Measurements from ENCODE around the gene NKD2. TPM values are rescaled to one million over a fixed set of nuclear protein-coding genes. Genes with fewer than 3 reads are reported as not detected.

The NKD2 gene
- total and polyA plus RNA-seq, 12 donors: 0.22 to 32.8 (median 10.8) TPM

DNA sequence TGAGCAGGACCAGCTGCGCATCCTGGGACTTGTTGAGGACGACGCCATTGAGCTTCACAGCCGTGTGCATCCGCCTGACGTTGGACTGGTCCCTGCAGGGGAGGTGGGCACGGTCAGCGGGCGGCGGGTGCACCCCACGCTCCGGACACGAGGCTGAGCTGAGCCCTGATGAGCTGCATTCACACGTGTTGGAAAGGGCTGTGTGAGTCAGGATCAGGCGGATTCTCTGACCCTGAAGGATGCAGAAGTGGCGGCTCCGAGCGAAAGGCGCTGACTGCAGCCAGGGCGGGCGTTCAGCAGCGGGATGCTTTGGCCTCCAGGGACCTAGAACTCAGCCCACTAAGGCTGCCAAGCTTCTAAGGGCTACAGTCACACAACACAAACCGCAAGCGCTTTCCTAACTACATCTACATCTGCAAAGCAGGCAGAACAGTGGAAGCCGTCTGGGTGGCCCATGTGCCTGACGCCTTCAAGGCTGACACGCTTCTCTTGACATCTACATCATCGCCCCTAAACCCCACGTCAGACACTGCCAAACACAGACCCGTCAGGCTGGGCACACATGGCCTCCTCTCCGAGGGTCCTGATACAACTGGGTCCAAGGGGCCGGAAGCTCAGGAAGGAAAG, 44.9 kb downstream of the NKD2 start:
- WGBS, 4 donors: 91 to 95% (median 93%) methylated on average over 18 to 32 of the region's 32 CpGs
- intact Hi-C loops (cut with DNase I): no loop called here

DNA sequence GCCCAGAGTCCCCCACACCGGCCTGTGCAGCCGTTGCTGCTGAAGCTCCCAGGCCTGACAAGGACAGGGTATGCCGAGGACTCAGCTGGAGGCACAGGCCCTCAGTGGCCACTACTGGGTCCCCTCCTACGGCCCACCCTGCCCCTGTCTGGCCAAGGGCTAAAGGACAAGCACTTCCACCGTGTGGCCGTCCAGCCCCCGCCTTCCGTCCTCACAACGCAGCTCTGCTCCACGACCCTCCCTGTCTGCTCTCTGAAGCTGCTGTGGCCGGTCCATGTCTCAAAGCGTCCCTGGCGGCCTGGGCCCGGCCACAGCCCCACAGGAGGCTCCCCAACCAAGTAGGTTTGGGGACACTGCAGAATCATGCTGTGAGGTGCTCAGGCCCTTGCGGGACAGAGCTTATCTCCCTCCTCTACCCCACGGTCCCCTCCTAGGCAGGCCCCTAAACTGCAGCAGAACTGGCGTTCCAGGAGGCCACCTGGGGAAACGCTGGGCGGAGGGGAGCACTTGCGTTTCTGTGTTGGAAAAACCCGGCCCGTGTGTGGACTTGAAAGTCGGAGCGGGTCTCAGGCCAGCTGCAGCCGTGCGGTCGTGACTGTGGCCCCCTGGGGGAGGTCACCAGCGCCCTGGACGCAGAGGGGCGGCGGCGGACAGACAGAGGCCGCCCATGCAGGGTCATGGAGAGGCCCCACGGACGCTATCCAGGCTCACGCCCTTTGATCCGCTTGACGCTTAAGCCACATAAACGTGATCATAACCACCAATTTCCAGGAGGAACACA, 45.6 kb downstream of the NKD2 start:
- DNase-seq: no peak
- Histone ChIP-seq H3K36me3 (replicated peaks in 1 of 2) (peaks cover 0 to 33% of the 10 kb centered on the region in 2 donors), H3K27ac (no peak overlapping the region), H3K9me3 (replicated peaks in 1 of 3) (no peaks in the 10 kb centered on the region), H3K4me3 (no peak overlapping the region), H3K4me1 (replicated peaks in 1 of 2) (no peaks in the 10 kb centered on the region), H3K27me3 (no peaks in the 10 kb centered on the region)
- TF ChIP-seq, protein P1, sequence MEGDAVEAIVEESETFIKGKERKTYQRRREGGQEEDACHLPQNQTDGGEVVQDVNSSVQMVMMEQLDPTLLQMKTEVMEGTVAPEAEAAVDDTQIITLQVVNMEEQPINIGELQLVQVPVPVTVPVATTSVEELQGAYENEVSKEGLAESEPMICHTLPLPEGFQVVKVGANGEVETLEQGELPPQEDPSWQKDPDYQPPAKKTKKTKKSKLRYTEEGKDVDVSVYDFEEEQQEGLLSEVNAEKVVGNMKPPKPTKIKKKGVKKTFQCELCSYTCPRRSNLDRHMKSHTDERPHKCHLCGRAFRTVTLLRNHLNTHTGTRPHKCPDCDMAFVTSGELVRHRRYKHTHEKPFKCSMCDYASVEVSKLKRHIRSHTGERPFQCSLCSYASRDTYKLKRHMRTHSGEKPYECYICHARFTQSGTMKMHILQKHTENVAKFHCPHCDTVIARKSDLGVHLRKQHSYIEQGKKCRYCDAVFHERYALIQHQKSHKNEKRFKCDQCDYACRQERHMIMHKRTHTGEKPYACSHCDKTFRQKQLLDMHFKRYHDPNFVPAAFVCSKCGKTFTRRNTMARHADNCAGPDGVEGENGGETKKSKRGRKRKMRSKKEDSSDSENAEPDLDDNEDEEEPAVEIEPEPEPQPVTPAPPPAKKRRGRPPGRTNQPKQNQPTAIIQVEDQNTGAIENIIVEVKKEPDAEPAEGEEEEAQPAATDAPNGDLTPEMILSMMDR (IDR thresholded peaks at IDR 0.05): no peak
- TF ChIP-seq POLR2A (IDR thresholded peaks at IDR 0.05): no peak
- WGBS, 4 donors: 90 to 94% (median 93%) methylated on average over 34 to 39 of the region's 39 CpGs
- intact Hi-C loops (cut with DNase I): no loop called here

More for the DNA sequence above, 44.9 kb downstream of the NKD2 start:
- no peaks in the 10 kb centered on the region for H3K9me3 ChIP-seq (replicated peaks in 1 of 3)
- no peaks in the 10 kb centered on the region for H3K27me3 ChIP-seq
- TF ChIP-seq, protein P1 (IDR thresholded peaks at IDR 0.05): no peak
- no peak for TF ChIP-seq POLR2A (IDR thresholded peaks at IDR 0.05)
- no peak overlapping the region for H3K4me3 ChIP-seq
- no peaks in the 10 kb centered on the region for H3K4me1 ChIP-seq (replicated peaks in 1 of 2)
- H3K27ac ChIP-seq: no peak overlapping the region
- DNase-seq: no peak
- H3K36me3 ChIP-seq (replicated peaks in 1 of 2): peaks cover 0 to 26% of the 10 kb centered on the region in 2 donors

DNA sequence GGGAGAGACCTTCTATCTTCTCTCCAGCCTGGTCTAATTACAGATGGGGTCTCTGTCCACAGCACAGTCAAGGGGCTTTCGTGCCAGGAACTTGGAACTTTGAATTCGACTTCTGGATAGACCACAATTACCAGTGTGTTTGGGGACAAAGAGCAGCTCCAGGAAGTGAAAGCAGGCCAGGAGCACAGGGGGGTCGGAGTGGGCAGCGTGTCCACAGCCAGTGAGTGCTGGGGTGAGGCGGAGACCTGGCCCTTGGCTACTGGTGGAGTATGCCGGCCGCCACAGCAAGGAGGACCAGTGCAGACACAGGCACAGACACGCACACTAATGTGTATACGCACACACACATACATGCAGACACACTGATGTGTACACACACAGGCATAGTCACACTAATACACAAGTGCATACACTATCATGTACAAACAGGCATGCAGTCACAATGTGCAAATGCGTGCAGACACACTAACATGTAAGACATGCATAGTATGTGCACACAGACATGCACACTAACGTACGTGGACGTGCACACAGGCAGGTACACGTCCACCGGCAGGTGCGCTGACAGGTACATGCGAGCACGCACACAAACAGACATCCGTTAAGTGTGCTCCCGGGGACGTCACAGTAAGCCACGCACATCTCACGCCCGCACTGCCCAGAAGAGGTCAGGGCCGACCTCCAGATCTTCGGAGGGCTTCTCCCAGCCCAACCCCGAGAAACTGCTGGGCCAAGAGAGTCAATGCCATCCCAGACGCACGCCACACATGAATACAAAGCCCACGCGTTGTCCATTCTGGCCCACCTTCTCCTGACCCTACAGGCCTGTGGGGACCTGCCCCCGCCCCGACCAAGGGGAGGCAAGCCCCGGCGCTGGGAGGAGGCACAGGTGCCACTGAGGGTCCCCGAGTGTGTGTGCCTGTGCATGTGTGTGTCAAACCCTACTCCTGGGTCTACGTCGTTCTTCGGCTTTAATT, 46.5 kb downstream of the NKD2 start:
- Histone ChIP-seq H3K27me3 (no peaks in the 10 kb centered on the region), H3K9me3 (replicated peaks in 1 of 3) (no peaks in the 10 kb centered on the region), H3K36me3 (replicated peaks in 1 of 2) (peaks cover 0 to 41% of the 10 kb centered on the region in 2 donors), H3K4me1 (replicated peaks in 1 of 2) (no peaks in the 10 kb centered on the region), H3K27ac (no peak overlapping the region), H3K4me3 (no peak overlapping the region)
- intact Hi-C loops (cut with DNase I): no loop called here
- TF ChIP-seq, protein P1 (IDR thresholded peaks at IDR 0.05): no peak
- DNase-seq: no peak
- WGBS, 4 donors: 88 to 95% (median 92%) methylated on average over 26 to 39 of the region's 39 CpGs

All from adrenal gland (tissue), 12 donors.